Activated CD4-positive, alpha-beta T cell treated with anti-CD3 and anti-CD28 coated beads for 36 hours (primary cell): ENCODE measurements around the gene AGFG2. TPM values are rescaled to one million over a fixed set of nuclear protein-coding genes. Genes with fewer than 3 reads are reported as not detected.
"Not testable (repeated sequence)": the region's sequence is repeated elsewhere in the genome, so short reads cannot be mapped to it uniquely, and the experiment has no call there.

Experiments used
- ATAC-seq: fragments of 200-7000 bp; cut with Tn5 transposase; one replicate; pipeline ENCODE4 v1.10.0; 2021; ENCODE audit warnings: mild to moderate bottlenecking, moderate library complexity
- CTCF ChIA-PET: fragments of 350-600 bp; sonication (Branson Sonifier 250); formaldehyde crosslinking; loops from one replicate; lab custom pipeline; 2021; ENCODE audit warnings: antibody characterized with exemption; lab: Charles Lee
- POLR2A ChIA-PET: fragments of 350-600 bp; sonication (Branson Sonifier 250); formaldehyde crosslinking; loops from one replicate; lab custom pipeline; 2021; ENCODE audit warnings: antibody characterized with exemption, inconsistent platforms; lab: Charles Lee
- DNase-seq: peaks from one replicate; pipeline ENCODE4 v3.0.0-alpha.2; 2020
- H3K27ac Mint-ChIP-seq: one replicate; pipeline ENCODE4 v1.8.0; 2021; ENCODE audit warnings: mixed read lengths
- H3K27me3 Mint-ChIP-seq: one replicate; pipeline ENCODE4 v1.8.0; 2021; ENCODE audit warnings: mixed read lengths
- H3K36me3 Mint-ChIP-seq: one replicate; pipeline ENCODE4 v1.8.0; 2021; ENCODE audit warnings: low read depth, mixed read lengths
- H3K4me1 Mint-ChIP-seq: one replicate; pipeline ENCODE4 v1.8.0; 2021; ENCODE audit warnings: mixed read lengths
- H3K4me3 Mint-ChIP-seq: one replicate; pipeline ENCODE4 v1.8.0; 2021; ENCODE audit warnings: mild to moderate bottlenecking, moderate library complexity, mixed read lengths
- H3K9me3 Mint-ChIP-seq: one replicate; pipeline ENCODE4 v1.8.0; 2021; ENCODE audit warnings: low read depth, mixed read lengths
- intact Hi-C, 2 experiments: fragments of 100-400 bp; cut with DNase I in 1 of 2; cut with micrococcal nuclease in 1 of 2; formaldehyde crosslinking; loops; one replicate each; pipeline versions ENCODE4 v1.14.2 to v1.15.1; 2022 to 2024; cut with DNase I, micrococcal nuclease
- total RNA-seq, 2 experiments: library from RNA; stranded (reverse); gene quantifications; one replicate each; pipeline ENCODE4 v1.2.3, GENCODE V29; 2021

AGFG2 gene
- total RNA-seq, 2 experiments from 2014 or later, result 49.3 to 49.4 TPM

GRCh38 chr7:100521076-100521475, 17.9 kb upstream of the AGFG2 start:
- CTCF ChIA-PET, result interaction anchor here (1.5 kb wide), 1 partner anchor 118 kb away, joined by 3 read pairs; no protein-coding TSS in a partner anchor

GRCh38 chr7:100521909-100522593, 17.0 kb upstream of the AGFG2 start:
- intact Hi-C loops, H3K4me3 Mint-ChIP-seq, H3K36me3 Mint-ChIP-seq, H3K9me3 Mint-ChIP-seq, H3K27me3 Mint-ChIP-seq, DNase-seq, H3K27ac Mint-ChIP-seq, H3K4me1 Mint-ChIP-seq, ATAC-seq: not testable (repeated sequence)
- ChIA-PET CTCF (interaction anchor here (0.9 to 1.5 kb wide), 2 partner anchors 10 to 117 kb away, joined by 3 read pairs; no protein-coding TSS in a partner anchor), POLR2A (interaction anchor here (0.5 kb wide), 1 partner anchor 91 kb away, joined by 4 read pairs; no protein-coding TSS in a partner anchor)

More at GRCh38 chr7:100521076-100521475, 17.9 kb upstream of the AGFG2 start:
- DNase-seq (no peak), ATAC-seq (no peak)
- no peak overlapping the region for H3K27ac Mint-ChIP-seq
- no peak overlapping the region for H3K4me3 Mint-ChIP-seq
- no peaks in the 10 kb centered on the region for H3K27me3 Mint-ChIP-seq
- H3K9me3 Mint-ChIP-seq, result no peaks in the 10 kb centered on the region
- H3K4me1 Mint-ChIP-seq, result peaks cover 12% of the 10 kb centered on the region
- POLR2A ChIA-PET, result no interaction called here
- H3K36me3 Mint-ChIP-seq, result no peaks in the 10 kb centered on the region
- intact Hi-C loops, result no loop called here

GRCh38 chr7:100523192-100523591, 15.8 kb upstream of the AGFG2 start:
- H3K4me1 Mint-ChIP-seq, result peaks cover 15% of the 10 kb centered on the region

GRCh38 chr7:100528108-100528866, 10.7 kb upstream of the AGFG2 start:
- DNase-seq, H3K36me3 Mint-ChIP-seq, H3K27ac Mint-ChIP-seq, ATAC-seq, H3K9me3 Mint-ChIP-seq, H3K27me3 Mint-ChIP-seq, intact Hi-C loops, H3K4me3 Mint-ChIP-seq: not testable (repeated sequence)
- ChIA-PET POLR2A (interaction anchor here (1.0 to 1.3 kb wide), 2 partner anchors 9 to 17 kb away, joined by 3 read pairs; no protein-coding TSS in a partner anchor), CTCF (interaction anchor here (0.6 to 1.6 kb wide), 8 partner anchors 8 to 423 kb away, joined by 3 to 6 read pairs (median 3); partner anchors contain the start of gene ZCWPW1)
- H3K4me1 Mint-ChIP-seq, result peaks cover 15% of the 10 kb centered on the region

More at GRCh38 chr7:100523192-100523591, 15.8 kb upstream of the AGFG2 start:
- H3K27ac Mint-ChIP-seq, H3K36me3 Mint-ChIP-seq, CTCF ChIA-PET, POLR2A ChIA-PET, H3K27me3 Mint-ChIP-seq, intact Hi-C loops, DNase-seq, ATAC-seq, H3K4me3 Mint-ChIP-seq, H3K9me3 Mint-ChIP-seq: not testable (repeated sequence)

GRCh38 chr7:100532165-100533022, 6.6 kb upstream of the AGFG2 start:
- H3K27me3 Mint-ChIP-seq, result no peaks in the 10 kb centered on the region
- no peak overlapping the region for H3K4me3 Mint-ChIP-seq
- CTCF ChIA-PET, result interaction anchor here (0.7 to 1.3 kb wide), 3 partner anchors 50 to 94 kb away, joined by 3 to 7 read pairs (median 3); no protein-coding TSS in a partner anchor
- H3K9me3 Mint-ChIP-seq, result no peaks in the 10 kb centered on the region
- H3K36me3 Mint-ChIP-seq, result no peaks in the 10 kb centered on the region
- POLR2A ChIA-PET, result no interaction called here
- no peak overlapping the region for H3K27ac Mint-ChIP-seq
- intact Hi-C loops, result no loop called here
- H3K4me1 Mint-ChIP-seq, result peaks cover 8% of the 10 kb centered on the region
- DNase-seq (no peak), ATAC-seq (no peak)

- H3K36me3 Mint-ChIP-seq, H3K27ac Mint-ChIP-seq, DNase-seq, H3K9me3 Mint-ChIP-seq, intact Hi-C loops, POLR2A ChIA-PET, ATAC-seq, H3K4me3 Mint-ChIP-seq, H3K27me3 Mint-ChIP-seq: not testable (repeated sequence)
- peaks cover 14% of the 10 kb centered on the region for H3K4me1 Mint-ChIP-seq
- CTCF ChIA-PET, result interaction anchor here (0.6 to 1.5 kb wide), 3 partner anchors 8 to 48 kb away, joined by 3 to 4 read pairs (median 3); no protein-coding TSS in a partner anchor
Observed at GRCh38 chr7:100535982-100536381, 3.0 kb upstream of the AGFG2 start.

- POLR2A ChIA-PET, intact Hi-C loops, H3K27ac Mint-ChIP-seq, H3K9me3 Mint-ChIP-seq, DNase-seq, H3K27me3 Mint-ChIP-seq, H3K4me3 Mint-ChIP-seq, ATAC-seq: not testable (repeated sequence)
- Mint-ChIP-seq H3K4me1 (peaks cover 21% of the 10 kb centered on the region), H3K36me3 (peaks cover 13% of the 10 kb centered on the region)
- CTCF ChIA-PET, result interaction anchor here (0.6 to 1.5 kb wide), 2 partner anchors 9 to 22 kb away, joined by 3 to 4 read pairs; no protein-coding TSS in a partner anchor
Observed at GRCh38 chr7:100536695-100537094, 2.3 kb upstream of the AGFG2 start.

GRCh38 chr7:100538348-100538653, 702 bp upstream of the AGFG2 start:
- Mint-ChIP-seq H3K4me3 (peak overlapping the region; percentile 98), H3K4me1 (peaks cover 37% of the 10 kb centered on the region), H3K27ac (peak overlapping the region; percentile 93), H3K9me3 (no peaks in the 10 kb centered on the region), H3K36me3 (peaks cover 13% of the 10 kb centered on the region), H3K27me3 (no peaks in the 10 kb centered on the region)
- ATAC-seq, result no peak
- intact Hi-C loops, result loop anchor here (1.0 kb wide), 3 partner anchors 21 to 102 kb away; partner anchors contain the start of genes PPP1R35 (in 1 of the 2) and TSC22D4 (in 1 of the 2)
- DNase-seq, result no peak
- ChIA-PET POLR2A (interaction anchor here (1.2 to 1.5 kb wide), 2 partner anchors 21 to 45 kb away, joined by 3 to 4 read pairs; no protein-coding TSS in a partner anchor), CTCF (interaction anchor here (0.7 to 1.7 kb wide), 6 partner anchors 20 to 167 kb away, joined by 3 to 9 read pairs (median 4); partner anchors contain the start of gene POP7)

GRCh38 chr7:100539436-100540006, 518 bp downstream of the AGFG2 start:
- Mint-ChIP-seq H3K36me3 (peaks cover 13% of the 10 kb centered on the region), H3K9me3 (no peaks in the 10 kb centered on the region), H3K4me3 (peak overlapping the region; percentile 98), H3K27ac (peak overlapping the region; percentile 95), H3K27me3 (no peaks in the 10 kb centered on the region), H3K4me1 (peaks cover 49% of the 10 kb centered on the region)
- intact Hi-C loops, result loop anchor here (1.0 to 10.0 kb wide), 8 partner anchors 12 to 525 kb away; partner anchors contain the start of genes FBXO24 (in 2 of the 2), LRCH4 (in 2 of the 2), COPS6 (in 1 of the 2) and GNB2 (in 1 of the 2)
- peak; percentile 47 for DNase-seq
- no peak for ATAC-seq
- ChIA-PET POLR2A (interaction anchor here (1.2 to 1.5 kb wide), 3 partner anchors 20 to 46 kb away, joined by 3 to 8 read pairs (median 4); partner anchors contain the start of genes FBXO24 and LRCH4), CTCF (interaction anchor here (0.7 to 1.7 kb wide), 4 partner anchors 20 to 175 kb away, joined by 3 to 5 read pairs (median 5); partner anchors contain the start of gene FBXO24)
